GM21619 (cell line): ENCODE results near the gene TP53AIP1.

Source experiments
- ATAC-seq: cut with Tn5 transposase; IDR thresholded peaks from one replicate; pipeline ENCODE4 v1.9.1; 2021; ENCODE audit not compliant: unreplicated experiment

TP53AIP1 gene

GRCh38 chr11:128891913-128892398 lies 50.7 kb downstream of the TP53AIP1 start:
- no peak for ATAC-seq

- no peak for ATAC-seq
Measured at GRCh38 chr11:128890543-128891368, 51.9 kb downstream of the TP53AIP1 start, which contains the start of gene KCNJ5. Gene KCNJ5, plus strand, starts transcription at chr11:128891356. Its CDS starts 19,918 bp downstream, at chr11:128911274.

GRCh38 chr11:128890216-128890542 lies 52.5 kb downstream of the TP53AIP1 start:
- no peak for ATAC-seq

GRCh38 chr11:128889657-128890213 lies 52.9 kb downstream of the TP53AIP1 start:
- no peak for ATAC-seq

- no peak for ATAC-seq
Measured at GRCh38 chr11:128888034-128888985, 54.4 kb downstream of the TP53AIP1 start.

- no peak for ATAC-seq
Measured at GRCh38 chr11:128886406-128887124, 56.1 kb downstream of the TP53AIP1 start.
